Measurements from ENCODE around the gene DECR2.
A peak's percentile ranks its signal among the peaks of the same experiment; 100 is the strongest.
"Not testable (repeated sequence)": the region's sequence is repeated elsewhere in the genome, so short reads cannot be mapped to it uniquely, and the experiment has no call there.

Gene DECR2

GRCh38 chr16:398561-399339 lies 2.9 kb upstream of the DECR2 start:
- Histone ChIP-seq H3K4me3 (ENCODE audit: low read depth in 1 of 2, low read length in 2 of 2) (peak overlapping the region in 1 of 2 donors; percentile 47), H3K36me3 (ENCODE audit: insufficient read depth, low read length) (peaks cover 5% of the 10 kb centered on the region), H3K27ac (ENCODE audit: low read depth, low read length) (peak overlapping the region; percentile 96), H3K4me1 (ENCODE audit: insufficient read depth, low read length) (peaks cover 30% of the 10 kb centered on the region), H3K9me3 (ENCODE audit: low read length) (no peaks in the 10 kb centered on the region), H3K9ac (ENCODE audit: low read length) (peak overlapping the region; percentile 57), H3K27me3 (ENCODE audit: control insufficient read depth in 1 of 2, insufficient read depth in 2 of 2, low read length in 2 of 2) (no peaks in the 10 kb centered on the region)

DNA sequence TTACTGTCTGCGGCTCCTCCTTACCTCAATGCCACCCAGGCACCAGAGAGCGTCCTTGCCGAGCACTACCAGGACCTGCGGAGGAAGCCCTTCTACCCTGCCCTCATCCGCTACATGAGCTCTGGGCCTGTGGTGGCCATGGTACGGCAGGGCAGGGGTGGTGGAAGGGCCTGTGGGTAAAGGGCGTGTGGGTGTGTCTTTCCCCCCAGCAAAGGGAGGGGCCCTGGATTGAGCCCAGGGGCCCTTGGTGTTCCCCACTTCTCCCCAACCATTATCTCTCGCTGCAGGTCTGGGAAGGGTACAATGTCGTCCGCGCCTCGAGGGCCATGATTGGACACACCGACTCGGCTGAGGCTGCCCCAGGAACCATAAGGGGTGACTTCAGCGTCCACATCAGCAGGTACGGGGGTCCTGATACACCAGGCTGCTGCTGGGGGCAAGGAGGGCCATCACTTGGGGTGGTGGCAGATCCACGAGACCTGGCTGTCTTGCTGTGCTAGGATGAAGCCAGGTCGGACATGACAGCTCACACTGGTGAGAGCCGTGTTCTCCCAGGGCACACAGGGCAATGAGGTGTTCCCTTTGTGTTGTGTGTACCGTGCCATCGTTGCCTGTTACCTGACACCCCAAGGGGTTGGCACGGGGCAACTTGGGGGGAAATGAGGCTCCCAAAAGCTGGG lies 2.2 kb upstream of the DECR2 start:
- H3K4me3 ChIP-seq (ENCODE audit: low read depth in 1 of 2, low read length in 2 of 2) = no peak overlapping the region
- peaks cover 5% of the 10 kb centered on the region for H3K36me3 ChIP-seq (ENCODE audit: insufficient read depth, low read length)
- H3K9me3 ChIP-seq (ENCODE audit: low read length) = no peaks in the 10 kb centered on the region
- no peak overlapping the region for H3K9ac ChIP-seq (ENCODE audit: low read length)
- no peak overlapping the region for H3K27ac ChIP-seq (ENCODE audit: low read depth, low read length)
- peaks cover 30% of the 10 kb centered on the region for H3K4me1 ChIP-seq (ENCODE audit: insufficient read depth, low read length)
- no peaks in the 10 kb centered on the region for H3K27me3 ChIP-seq (ENCODE audit: control insufficient read depth in 1 of 2, insufficient read depth in 2 of 2, low read length in 2 of 2)

GRCh38 chr16:400061-400591 lies 1.6 kb upstream of the DECR2 start:
- H3K27ac ChIP-seq (ENCODE audit: low read depth, low read length) = peak overlapping the region; percentile 90
- H3K9me3 ChIP-seq (ENCODE audit: low read length) = no peaks in the 10 kb centered on the region
- H3K9ac ChIP-seq (ENCODE audit: low read length) = no peak overlapping the region
- peaks cover 5% of the 10 kb centered on the region for H3K36me3 ChIP-seq (ENCODE audit: insufficient read depth, low read length)
- peak overlapping the region; percentile 72 to 80 for H3K4me3 ChIP-seq (ENCODE audit: low read depth in 1 of 2, low read length in 2 of 2)
- peaks cover 30% of the 10 kb centered on the region for H3K4me1 ChIP-seq (ENCODE audit: insufficient read depth, low read length)
- no peaks in the 10 kb centered on the region for H3K27me3 ChIP-seq (ENCODE audit: control insufficient read depth in 1 of 2, insufficient read depth in 2 of 2, low read length in 2 of 2)

DNA sequence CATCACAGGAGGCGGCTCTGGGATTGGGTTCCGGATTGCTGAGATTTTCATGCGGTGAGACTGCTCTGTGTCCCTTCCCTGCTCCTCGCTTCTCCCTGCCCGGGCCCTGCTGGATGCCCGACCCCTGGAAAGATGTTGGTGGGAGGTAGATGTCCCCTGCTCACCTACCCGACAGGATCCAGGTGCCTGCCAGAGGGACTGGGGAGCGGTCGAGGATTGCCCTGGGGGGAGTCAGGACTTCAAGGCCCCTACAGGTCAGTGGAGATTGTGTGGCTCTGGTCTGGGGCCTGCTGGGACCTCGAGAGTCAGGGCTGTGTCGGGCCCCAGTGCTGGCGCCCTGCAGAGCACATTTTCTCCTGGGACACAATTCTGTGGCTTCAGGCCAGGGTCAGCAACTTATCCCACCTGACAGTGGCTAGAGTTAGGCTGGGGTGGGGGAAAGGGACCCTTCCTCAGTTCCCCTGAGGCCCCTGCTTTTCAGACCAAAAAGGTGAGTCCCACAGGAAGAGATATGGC lies 3.3 kb downstream of the DECR2 start:
- Histone ChIP-seq H3K4me3 (ENCODE audit: low read depth in 1 of 2, low read length in 2 of 2) (no peak overlapping the region), H3K27me3 (ENCODE audit: control insufficient read depth in 1 of 2, insufficient read depth in 2 of 2, low read length in 2 of 2) (no peaks in the 10 kb centered on the region), H3K36me3 (ENCODE audit: insufficient read depth, low read length) (no peaks in the 10 kb centered on the region), H3K9me3 (ENCODE audit: low read length) (no peaks in the 10 kb centered on the region), H3K27ac (ENCODE audit: low read depth, low read length) (no peak overlapping the region), H3K4me1 (ENCODE audit: insufficient read depth, low read length) (peaks cover 6% of the 10 kb centered on the region), H3K9ac (ENCODE audit: low read length) (no peak overlapping the region)

DNA sequence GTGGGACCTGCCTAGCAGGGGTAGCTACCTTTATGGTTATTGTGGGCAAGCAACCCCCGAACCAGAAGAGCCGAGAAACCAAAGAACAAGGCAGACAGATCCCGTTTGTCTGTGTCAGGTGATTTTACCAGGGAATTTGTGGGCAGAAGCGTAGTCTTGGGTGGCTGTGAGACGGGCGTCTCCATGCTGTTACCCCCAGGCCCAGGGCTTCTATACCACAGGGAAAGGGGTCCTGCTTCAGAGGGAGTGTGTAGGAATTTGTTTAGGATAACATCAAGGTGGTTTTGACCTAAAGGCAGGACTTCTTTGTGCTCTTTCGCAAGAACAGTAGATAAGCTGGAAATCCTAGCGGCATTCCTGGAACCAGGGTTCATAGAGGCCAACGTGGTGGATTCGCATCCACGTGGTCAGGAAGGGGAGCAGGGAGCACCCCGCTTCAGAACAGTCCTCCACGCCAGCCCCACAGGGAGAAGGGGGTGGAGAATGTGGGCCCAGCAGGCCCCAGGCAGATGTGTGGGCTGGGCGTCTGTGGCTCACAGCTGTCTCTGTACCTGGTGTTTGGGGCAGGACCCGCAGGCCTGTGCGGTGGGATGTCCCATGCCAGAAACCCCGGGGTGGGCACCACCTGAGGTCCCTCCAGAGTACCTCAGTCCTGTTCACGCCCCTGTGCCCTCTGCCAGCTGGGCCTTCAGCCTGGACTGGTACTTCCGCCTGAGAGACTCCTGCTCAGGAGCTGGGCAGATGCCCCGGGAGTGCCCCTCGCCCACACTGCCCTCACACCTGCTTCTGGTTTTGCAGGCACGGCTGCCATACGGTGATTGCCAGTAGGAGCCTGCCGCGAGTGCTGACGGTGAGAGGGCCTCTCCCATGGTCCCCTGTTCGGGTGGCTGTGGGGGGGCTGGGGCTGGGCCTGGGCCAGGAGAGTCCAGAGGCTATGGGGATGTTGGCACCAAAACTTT lies 4.1 kb downstream of the DECR2 start:
- Histone ChIP-seq H3K9me3 (ENCODE audit: low read length) (no peaks in the 10 kb centered on the region), H3K4me3 (ENCODE audit: low read depth in 1 of 2, low read length in 2 of 2) (no peak overlapping the region), H3K9ac (ENCODE audit: low read length) (no peak overlapping the region), H3K27me3 (ENCODE audit: control insufficient read depth in 1 of 2, insufficient read depth in 2 of 2, low read length in 2 of 2) (no peaks in the 10 kb centered on the region), H3K27ac (ENCODE audit: low read depth, low read length) (no peak overlapping the region), H3K4me1 (ENCODE audit: insufficient read depth, low read length) (no peaks in the 10 kb centered on the region), H3K36me3 (ENCODE audit: insufficient read depth, low read length) (no peaks in the 10 kb centered on the region)

- no peak overlapping the region for H3K4me3 ChIP-seq (ENCODE audit: low read depth in 1 of 2, low read length in 2 of 2)
- H3K27ac ChIP-seq (ENCODE audit: low read depth, low read length) = no peak overlapping the region
- H3K9me3 ChIP-seq (ENCODE audit: low read length) = no peaks in the 10 kb centered on the region
- no peaks in the 10 kb centered on the region for H3K36me3 ChIP-seq (ENCODE audit: insufficient read depth, low read length)
- no peak overlapping the region for H3K9ac ChIP-seq (ENCODE audit: low read length)
- no peaks in the 10 kb centered on the region for H3K27me3 ChIP-seq (ENCODE audit: control insufficient read depth in 1 of 2, insufficient read depth in 2 of 2, low read length in 2 of 2)
- H3K4me1 ChIP-seq (ENCODE audit: insufficient read depth, low read length) = no peaks in the 10 kb centered on the region
Measured at GRCh38 chr16:407253-407652, 5.6 kb downstream of the DECR2 start.

DNA sequence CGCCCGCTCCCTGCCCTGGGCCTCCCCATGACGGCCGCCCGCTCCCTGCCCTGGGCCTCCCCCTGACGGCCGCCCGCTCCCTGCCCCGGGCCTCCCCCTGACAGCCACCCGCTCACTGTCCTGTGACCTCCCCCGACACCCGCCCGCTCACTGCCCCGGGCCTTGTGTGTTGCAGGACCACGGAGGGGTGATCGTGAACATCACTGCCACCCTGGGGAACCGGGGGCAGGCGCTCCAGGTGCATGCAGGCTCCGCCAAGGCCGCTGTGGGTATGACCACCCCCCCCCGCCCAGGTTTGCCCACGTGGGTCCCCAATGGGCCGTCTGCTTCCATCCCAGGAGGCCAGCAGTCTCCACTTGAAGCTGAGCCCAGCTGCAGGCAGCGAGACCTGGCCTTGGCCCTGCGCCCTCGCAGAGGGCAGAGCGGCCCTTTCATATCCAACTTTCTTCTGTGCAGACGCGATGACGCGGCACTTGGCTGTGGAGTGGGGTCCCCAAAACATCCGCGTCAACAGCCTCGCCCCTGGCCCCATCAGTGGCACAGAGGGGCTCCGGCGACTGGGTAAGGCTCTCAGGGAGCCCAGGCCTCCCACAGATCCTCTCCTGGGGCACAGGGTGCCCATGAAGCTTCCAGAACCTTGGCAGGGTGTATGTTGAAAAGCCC lies 9.0 kb downstream of the DECR2 start:
- Histone ChIP-seq H3K4me1 (ENCODE audit: insufficient read depth, low read length) (no peaks in the 10 kb centered on the region), H3K27ac (ENCODE audit: low read depth, low read length) (no peak overlapping the region), H3K27me3 (ENCODE audit: control insufficient read depth in 1 of 2, insufficient read depth in 2 of 2, low read length in 2 of 2) (no peaks in the 10 kb centered on the region), H3K4me3 (ENCODE audit: low read depth in 1 of 2, low read length in 2 of 2) (no peak overlapping the region), H3K36me3 (ENCODE audit: insufficient read depth, low read length) (no peaks in the 10 kb centered on the region), H3K9ac (ENCODE audit: low read length) (no peak overlapping the region), H3K9me3 (ENCODE audit: low read length) (no peaks in the 10 kb centered on the region)

DNA sequence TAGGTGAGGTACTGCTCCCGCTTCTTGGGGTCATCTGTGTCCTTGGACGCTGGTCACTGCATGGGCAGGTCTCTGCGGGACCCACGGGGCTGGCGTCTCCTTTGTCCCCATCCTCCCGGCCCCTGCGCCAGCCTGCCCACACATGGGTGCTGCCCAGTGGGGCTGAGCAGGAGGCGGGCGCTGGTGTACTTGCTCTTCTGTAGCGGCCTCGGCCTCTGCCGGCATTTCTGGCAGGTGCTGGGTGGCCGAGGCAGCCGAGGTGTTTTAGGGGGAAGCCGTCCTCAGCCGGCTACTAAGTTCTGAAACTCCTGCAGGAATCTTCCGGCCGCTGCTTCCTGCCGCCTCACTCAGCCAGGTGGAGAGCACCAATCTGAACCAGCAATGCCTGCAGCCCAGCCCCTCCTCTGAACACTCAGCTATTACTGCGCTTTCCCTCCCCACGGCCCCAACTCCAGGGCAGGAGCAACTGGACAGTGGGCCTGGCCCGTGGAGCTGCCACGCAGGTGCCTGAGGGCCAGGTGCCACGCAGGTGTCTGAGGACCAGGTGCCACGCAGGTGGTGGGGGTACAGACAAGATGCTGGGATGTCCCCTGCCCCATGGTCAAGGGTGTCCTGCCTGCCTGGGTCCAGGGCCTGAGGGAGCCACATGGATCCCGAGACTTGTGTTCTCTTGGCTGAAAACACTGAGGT lies 10.0 kb downstream of the DECR2 start:
- Histone ChIP-seq H3K36me3 (ENCODE audit: insufficient read depth, low read length) (no peaks in the 10 kb centered on the region), H3K9ac (ENCODE audit: low read length) (no peak overlapping the region), H3K27ac (ENCODE audit: low read depth, low read length) (no peak overlapping the region), H3K4me1 (ENCODE audit: insufficient read depth, low read length) (no peaks in the 10 kb centered on the region), H3K9me3 (ENCODE audit: low read length) (no peaks in the 10 kb centered on the region), H3K4me3 (ENCODE audit: low read depth in 1 of 2, low read length in 2 of 2) (no peak overlapping the region), H3K27me3 (ENCODE audit: control insufficient read depth in 1 of 2, insufficient read depth in 2 of 2, low read length in 2 of 2) (no peaks in the 10 kb centered on the region)

DNA sequence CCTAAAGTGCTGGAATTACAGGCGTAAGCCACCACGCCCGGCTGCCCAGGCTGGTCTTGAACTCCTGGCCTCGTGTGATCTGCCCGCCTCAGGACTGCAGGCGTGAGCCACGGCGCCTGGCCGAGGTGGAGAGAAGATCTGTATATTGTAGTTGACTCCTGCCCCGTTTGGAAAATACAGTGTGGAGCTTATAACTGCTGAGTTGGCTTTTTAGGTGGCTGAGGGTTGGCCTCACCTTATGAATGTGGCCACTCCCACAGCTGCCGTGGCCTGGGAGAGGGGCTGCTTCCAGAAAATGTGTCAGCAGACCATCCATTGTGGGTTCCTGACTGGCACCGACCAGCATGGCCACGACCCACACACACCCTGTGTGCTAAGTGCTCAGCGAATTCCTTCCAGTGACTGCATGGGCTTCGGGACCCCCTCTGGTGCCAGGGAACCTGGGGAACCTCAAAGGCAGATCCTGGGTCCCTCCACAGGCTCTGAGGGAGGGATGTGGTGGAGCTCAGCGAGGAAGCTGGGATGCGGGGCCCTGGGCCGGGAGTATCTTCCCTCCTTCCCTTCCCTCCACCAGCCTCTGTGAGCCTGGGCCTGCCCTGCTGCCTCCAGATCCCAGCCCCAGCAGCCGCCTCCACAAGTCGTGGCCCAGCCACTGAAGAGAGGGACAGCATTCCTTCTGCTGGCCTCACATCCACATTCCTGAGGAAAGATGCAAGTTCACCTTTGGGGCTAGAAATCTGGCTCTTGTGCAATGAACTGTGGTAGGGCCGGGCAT lies 12.9 kb downstream of the DECR2 start:
- Histone ChIP-seq H3K27ac (ENCODE audit: low read depth, low read length) (no peak overlapping the region), H3K27me3 (ENCODE audit: control insufficient read depth in 1 of 2, insufficient read depth in 2 of 2, low read length in 2 of 2) (no peaks in the 10 kb centered on the region), H3K4me3 (ENCODE audit: low read depth in 1 of 2, low read length in 2 of 2) (no peak overlapping the region), H3K36me3 (ENCODE audit: insufficient read depth, low read length) (no peaks in the 10 kb centered on the region), H3K4me1 (ENCODE audit: insufficient read depth, low read length) (no peaks in the 10 kb centered on the region), H3K9ac (ENCODE audit: low read length) (no peak overlapping the region), H3K9me3 (ENCODE audit: low read length) (no peaks in the 10 kb centered on the region)

DNA sequence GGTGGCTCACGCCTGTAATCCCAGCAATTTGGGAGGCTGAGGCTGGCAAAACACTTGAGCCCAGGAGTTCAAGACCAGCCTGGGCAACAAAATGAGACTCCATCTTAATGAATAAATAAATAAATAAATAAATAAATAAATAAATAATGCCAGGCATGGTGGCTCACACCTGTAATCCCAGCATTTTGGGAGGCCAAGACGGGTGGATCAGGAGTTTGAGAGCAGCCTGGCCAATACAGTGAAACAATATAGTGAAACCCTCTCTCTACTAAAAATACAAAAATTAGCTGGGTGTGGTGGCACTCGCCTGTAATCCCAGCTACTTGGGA lies 13.4 kb downstream of the DECR2 start:
- not testable (repeated sequence) for H3K4me1 ChIP-seq (ENCODE audit: insufficient read depth, low read length); H3K4me3 ChIP-seq (ENCODE audit: low read depth in 1 of 2, low read length in 2 of 2); H3K9me3 ChIP-seq (ENCODE audit: low read length); H3K36me3 ChIP-seq (ENCODE audit: insufficient read depth, low read length); H3K27me3 ChIP-seq (ENCODE audit: control insufficient read depth in 1 of 2, insufficient read depth in 2 of 2, low read length in 2 of 2); H3K27ac ChIP-seq (ENCODE audit: low read depth, low read length); H3K9ac ChIP-seq (ENCODE audit: low read length)

Data from muscle layer of colon (tissue), 2 donors.